ENCODE measurements around the gene NUDT8. TPM values are rescaled to one million over a fixed set of nuclear protein-coding genes. Genes with fewer than 3 reads are reported as not detected.

NUDT8 gene
- total and polyA plus RNA-seq, 2 of the 8 experiments (the other 6 are each of a cell fraction or from before 2014, with no cell fraction given) = 7.2 to 8.3 TPM

DNA sequence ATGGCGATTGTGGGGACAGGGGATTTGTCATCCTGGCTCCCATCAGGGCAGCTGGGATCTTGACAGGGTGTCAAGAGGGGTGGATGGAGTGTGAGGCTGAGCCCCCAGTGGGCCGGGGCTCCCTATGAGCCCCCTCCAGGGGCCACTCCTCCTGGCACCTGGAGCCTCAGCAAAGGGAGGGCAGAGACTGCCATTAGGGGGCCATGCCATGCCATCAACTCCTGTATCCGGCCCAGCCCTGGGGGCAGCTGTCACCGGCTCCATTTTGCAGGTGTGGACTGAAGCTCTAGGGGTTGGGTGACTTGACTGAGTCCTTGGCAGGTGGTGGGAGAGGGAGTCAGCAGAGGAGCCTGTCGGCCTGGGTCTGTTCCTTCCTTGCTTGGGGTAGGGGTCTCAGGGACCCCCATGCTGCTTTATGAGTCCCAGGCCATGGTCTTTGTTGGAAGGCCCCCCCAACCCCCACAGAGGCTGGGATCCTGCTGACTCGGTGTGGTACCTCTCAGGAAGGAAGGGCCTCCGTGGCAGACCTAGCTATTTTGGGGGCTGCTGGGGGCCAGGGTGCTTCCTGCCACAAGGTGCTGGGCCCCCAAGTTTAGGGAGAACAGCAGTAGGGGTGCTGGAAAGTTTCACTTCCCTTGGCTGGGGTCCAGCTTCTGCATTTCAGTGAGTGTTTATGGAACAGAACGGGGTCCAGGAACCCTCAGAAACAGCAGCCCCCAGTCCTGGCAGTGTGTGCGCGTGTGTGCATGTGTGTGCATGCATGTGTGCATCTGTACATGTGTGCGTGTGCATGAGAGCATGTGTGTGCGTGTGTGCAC lies 19.3 kb upstream of the NUDT8 start (continued):
- TF ChIP-seq, protein P1, sequence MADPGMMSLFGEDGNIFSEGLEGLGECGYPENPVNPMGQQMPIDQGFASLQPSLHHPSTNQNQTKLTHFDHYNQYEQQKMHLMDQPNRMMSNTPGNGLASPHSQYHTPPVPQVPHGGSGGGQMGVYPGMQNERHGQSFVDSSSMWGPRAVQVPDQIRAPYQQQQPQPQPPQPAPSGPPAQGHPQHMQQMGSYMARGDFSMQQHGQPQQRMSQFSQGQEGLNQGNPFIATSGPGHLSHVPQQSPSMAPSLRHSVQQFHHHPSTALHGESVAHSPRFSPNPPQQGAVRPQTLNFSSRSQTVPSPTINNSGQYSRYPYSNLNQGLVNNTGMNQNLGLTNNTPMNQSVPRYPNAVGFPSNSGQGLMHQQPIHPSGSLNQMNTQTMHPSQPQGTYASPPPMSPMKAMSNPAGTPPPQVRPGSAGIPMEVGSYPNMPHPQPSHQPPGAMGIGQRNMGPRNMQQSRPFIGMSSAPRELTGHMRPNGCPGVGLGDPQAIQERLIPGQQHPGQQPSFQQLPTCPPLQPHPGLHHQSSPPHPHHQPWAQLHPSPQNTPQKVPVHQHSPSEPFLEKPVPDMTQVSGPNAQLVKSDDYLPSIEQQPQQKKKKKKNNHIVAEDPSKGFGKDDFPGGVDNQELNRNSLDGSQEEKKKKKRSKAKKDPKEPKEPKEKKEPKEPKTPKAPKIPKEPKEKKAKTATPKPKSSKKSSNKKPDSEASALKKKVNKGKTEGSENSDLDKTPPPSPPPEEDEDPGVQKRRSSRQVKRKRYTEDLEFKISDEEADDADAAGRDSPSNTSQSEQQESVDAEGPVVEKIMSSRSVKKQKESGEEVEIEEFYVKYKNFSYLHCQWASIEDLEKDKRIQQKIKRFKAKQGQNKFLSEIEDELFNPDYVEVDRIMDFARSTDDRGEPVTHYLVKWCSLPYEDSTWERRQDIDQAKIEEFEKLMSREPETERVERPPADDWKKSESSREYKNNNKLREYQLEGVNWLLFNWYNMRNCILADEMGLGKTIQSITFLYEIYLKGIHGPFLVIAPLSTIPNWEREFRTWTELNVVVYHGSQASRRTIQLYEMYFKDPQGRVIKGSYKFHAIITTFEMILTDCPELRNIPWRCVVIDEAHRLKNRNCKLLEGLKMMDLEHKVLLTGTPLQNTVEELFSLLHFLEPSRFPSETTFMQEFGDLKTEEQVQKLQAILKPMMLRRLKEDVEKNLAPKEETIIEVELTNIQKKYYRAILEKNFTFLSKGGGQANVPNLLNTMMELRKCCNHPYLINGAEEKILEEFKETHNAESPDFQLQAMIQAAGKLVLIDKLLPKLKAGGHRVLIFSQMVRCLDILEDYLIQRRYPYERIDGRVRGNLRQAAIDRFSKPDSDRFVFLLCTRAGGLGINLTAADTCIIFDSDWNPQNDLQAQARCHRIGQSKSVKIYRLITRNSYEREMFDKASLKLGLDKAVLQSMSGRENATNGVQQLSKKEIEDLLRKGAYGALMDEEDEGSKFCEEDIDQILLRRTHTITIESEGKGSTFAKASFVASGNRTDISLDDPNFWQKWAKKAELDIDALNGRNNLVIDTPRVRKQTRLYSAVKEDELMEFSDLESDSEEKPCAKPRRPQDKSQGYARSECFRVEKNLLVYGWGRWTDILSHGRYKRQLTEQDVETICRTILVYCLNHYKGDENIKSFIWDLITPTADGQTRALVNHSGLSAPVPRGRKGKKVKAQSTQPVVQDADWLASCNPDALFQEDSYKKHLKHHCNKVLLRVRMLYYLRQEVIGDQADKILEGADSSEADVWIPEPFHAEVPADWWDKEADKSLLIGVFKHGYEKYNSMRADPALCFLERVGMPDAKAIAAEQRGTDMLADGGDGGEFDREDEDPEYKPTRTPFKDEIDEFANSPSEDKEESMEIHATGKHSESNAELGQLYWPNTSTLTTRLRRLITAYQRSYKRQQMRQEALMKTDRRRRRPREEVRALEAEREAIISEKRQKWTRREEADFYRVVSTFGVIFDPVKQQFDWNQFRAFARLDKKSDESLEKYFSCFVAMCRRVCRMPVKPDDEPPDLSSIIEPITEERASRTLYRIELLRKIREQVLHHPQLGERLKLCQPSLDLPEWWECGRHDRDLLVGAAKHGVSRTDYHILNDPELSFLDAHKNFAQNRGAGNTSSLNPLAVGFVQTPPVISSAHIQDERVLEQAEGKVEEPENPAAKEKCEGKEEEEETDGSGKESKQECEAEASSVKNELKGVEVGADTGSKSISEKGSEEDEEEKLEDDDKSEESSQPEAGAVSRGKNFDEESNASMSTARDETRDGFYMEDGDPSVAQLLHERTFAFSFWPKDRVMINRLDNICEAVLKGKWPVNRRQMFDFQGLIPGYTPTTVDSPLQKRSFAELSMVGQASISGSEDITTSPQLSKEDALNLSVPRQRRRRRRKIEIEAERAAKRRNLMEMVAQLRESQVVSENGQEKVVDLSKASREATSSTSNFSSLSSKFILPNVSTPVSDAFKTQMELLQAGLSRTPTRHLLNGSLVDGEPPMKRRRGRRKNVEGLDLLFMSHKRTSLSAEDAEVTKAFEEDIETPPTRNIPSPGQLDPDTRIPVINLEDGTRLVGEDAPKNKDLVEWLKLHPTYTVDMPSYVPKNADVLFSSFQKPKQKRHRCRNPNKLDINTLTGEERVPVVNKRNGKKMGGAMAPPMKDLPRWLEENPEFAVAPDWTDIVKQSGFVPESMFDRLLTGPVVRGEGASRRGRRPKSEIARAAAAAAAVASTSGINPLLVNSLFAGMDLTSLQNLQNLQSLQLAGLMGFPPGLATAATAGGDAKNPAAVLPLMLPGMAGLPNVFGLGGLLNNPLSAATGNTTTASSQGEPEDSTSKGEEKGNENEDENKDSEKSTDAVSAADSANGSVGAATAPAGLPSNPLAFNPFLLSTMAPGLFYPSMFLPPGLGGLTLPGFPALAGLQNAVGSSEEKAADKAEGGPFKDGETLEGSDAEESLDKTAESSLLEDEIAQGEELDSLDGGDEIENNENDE (IDR thresholded peaks at IDR 0.05; ENCODE audit: insufficient replicate concordance, low read length) = no peak
- TF ChIP-seq SAP30 (IDR thresholded peaks at IDR 0.05; ENCODE audit: insufficient read depth, insufficient replicate concordance, low read length) (no peak), TAF1 (IDR thresholded peaks at IDR 0.05; ENCODE audit: low read depth, low read length) (no peak), POLR2A (IDR thresholded peaks at IDR 0.05; ENCODE audit: control extremely low read depth in 1 of 2, low read depth in 2 of 2, low read length in 2 of 2) (no peak), ZNF274 (IDR thresholded peaks at IDR 0.05; ENCODE audit: borderline replicate concordance, extremely low read depth, low read length) (no peak), SP4 (IDR thresholded peaks at IDR 0.05; ENCODE audit: low read length) (no peak), CBX5 (IDR thresholded peaks at IDR 0.05; ENCODE audit: low read depth, low read length) (no peak)
- TF ChIP-seq, protein P2, sequence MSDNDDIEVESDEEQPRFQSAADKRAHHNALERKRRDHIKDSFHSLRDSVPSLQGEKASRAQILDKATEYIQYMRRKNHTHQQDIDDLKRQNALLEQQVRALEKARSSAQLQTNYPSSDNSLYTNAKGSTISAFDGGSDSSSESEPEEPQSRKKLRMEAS (IDR thresholded peaks at IDR 0.05) = no peak
